C1 segment of cervical spinal cord (tissue), 14 donors: Measurements from ENCODE around the gene TBC1D17.
A peak's percentile ranks its signal among the peaks of the same experiment; 100 is the strongest.

Experiments
- DNase-seq, 14 donors: peaks; one replicate each; lab custom pipeline; 2025; lab: John Stamatoyannopoulos, UW

The TBC1D17 gene

GRCh38 chr19:49890349-49891311 is 13.1 kb downstream of the TBC1D17 start:
- DNase-seq: no peak

- no peak for DNase-seq
Measured at GRCh38 chr19:49891393-49891792, 13.9 kb downstream of the TBC1D17 start.

GRCh38 chr19:49892716-49893115 is 15.2 kb downstream of the TBC1D17 start:
- DNase-seq: no peak

DNA sequence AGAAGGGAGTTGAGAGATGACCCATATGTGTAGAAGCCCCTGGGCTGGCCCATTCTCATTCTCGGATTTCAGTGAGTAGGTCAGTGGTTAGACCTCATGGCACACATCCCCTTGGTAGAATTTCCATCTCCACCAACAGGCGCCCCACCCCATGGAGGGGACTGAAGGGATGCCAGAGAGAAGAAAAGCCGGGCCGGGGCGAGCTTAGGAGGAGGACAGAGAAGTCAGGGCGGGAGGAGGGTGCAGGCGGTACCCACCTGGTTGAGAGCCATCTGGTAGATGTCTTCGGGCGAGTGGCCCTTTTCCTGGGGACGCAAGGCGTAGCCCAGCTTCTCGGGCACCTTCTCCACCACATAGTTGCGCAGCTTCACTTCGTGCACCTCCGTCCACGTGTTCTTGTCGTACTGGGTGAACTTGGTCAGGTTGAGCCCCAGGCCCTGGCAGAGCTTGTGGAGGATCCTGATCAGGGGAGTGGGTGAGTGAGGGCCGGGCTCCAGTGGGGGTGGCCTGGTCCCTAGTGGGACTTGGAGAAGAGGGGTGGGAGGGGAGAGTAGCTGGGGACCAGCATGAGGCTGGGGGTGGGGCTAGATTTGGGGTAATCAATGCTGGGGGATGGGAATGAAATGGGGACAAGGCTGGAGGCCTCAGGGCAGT is 16.6 kb downstream of the TBC1D17 start:
- no peak for DNase-seq

DNA sequence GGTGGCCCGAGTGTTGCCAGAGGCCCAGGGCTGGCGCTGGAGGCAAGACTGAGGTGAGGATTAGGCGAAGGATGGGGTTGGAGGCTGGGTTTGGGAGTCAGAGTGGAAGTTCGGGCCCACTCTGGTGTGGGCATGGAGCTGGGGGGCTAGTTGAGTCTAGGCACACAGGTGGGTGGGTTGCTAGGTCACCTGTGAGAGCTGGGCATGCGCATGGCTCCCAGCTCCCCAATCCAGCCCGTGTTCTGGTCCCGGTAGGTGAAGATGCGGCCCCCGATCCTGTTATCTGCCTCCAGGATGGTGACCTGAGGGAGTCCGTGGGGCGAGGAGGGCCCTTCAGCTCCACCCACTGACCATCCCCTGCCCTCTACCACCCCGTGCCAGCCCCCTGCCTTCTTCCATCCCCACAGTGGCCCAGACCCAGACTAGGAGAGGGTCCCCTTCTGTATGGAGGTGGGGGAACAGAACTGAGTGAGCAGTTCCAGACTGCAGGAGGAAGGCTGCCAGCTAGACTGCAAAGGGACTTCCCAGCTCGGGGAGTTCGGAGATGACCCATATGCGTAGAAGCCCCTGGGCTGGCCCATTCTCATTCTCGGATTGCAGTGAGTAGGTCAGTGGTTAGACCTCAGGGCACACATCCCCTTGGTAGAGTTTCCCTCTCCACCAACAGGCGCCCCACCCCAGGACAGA is 17.5 kb downstream of the TBC1D17 start:
- DNase-seq: no peak

DNA sequence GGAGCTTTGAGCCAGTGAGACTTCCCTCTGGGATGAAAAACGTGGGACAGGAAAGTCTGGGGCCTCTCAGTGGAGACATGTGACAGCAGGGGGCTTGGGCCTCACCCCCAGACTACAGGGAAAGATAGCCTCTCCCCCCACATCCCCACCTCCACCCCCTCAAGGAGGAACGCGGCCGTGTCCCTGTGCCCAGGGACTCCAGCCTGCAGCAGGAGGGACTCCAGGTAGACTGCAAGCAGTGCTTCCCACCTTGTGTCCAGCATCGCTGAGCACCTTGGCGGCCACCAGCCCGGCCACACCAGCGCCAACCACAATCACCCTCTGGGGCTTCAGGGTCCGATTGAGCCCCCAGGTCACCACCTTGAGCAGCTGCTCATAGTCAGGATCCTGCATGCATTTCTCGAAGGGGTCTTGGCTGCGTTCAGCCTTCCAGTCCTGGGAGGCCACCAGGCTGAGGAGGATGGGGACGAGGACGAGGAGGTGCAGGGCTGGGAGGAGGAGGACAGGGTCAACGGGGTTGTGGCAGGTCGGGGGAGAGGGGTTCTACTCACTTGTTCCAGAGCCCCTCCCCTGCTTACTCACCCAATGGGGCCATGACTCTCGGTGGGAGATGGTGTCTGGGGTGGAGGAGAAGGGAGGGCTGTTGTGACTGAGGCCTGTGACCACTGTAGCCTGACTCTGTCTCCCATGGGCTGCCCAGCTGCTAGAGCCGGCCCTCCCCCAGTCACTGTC is 18.2 kb downstream of the TBC1D17 start:
- DNase-seq: no peak

- DNase-seq: peak in 4 of 14 donors; percentile 2 to 33 (median 26)
Measured at GRCh38 chr19:49896863-49897621, 19.5 kb downstream of the TBC1D17 start, which contains the start of gene IL4I1. Gene IL4I1 (minus strand): TSS chr19:49896887. CDS start chr19:49896160, 727 bp downstream.

- DNase-seq: no peak
Measured at GRCh38 chr19:49904136-49904535, 26.6 kb downstream of the TBC1D17 start.

- peak in 4 of 14 donors; percentile 4 to 28 (median 8) for DNase-seq
Measured at GRCh38 chr19:49906879-49907564, 29.5 kb downstream of the TBC1D17 start.

GRCh38 chr19:49907745-49908446 is 30.4 kb downstream of the TBC1D17 start:
- no peak for DNase-seq

DNA sequence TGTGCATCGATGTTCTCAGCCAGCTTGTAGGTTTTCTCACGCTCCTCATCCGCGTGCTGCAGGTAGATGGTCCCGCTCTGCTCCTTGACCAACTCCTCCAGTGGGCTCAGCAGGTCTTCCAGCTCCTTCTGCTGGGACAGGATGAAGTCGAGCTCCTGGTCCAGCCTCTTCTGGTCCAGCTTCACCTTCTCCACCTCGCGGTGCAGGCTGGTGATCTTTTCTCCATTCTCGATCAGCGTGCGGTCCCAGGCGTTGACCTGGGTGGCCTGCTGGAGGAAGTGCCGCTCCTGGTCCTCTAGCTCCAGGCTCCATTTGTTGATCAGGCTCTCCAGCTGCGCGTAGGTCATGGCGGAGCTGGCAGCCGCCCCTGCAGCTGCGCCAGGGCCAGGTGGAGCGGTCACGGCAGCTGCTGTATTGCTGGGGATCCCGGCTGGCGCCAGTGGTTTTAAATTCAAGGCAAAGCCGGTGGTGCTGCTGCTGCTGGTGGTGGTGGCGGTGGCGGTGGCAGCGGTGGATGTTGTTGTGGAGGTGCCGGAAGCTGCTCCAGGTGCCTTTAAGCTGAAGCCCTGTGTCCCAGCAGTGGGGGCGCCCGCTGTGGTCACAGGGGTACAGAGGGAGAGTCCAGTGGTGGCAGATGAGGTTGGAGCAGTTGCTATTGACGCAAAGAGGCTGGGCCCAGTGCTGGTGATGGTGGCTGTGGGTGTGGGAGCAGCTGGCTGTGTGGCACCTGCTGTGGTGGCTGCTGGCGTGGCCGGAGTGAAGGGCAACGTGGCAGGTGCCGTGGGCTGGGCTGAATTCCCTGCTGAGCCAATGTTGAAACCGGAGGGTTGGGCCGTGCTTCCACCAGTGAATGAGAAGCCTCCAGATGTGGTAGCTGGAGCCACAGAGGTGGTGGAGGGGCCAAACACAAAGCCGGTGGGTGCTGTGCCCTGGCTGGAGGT is 31.2 kb downstream of the TBC1D17 start:
- no peak for DNase-seq

DNA sequence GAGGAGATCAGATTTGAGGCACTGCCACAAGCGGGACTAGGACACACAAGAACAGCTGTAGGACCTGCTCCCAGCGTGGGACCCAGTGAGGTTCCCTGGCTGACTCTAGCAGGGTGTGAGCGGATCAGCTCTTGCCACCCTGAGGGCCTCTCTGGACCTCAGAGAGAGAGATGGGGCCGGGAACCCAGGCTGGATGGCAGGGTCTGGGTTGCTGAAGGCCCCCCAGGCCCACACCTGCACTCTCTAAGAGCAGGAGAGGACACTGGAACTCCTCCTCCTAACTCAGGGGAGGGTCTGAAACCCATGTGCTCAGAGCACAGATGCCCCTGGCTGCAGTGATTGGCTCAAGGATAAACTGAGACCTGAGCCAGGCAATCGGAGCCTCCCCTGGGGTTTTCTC is 32.7 kb downstream of the TBC1D17 start:
- no peak for DNase-seq

DNA sequence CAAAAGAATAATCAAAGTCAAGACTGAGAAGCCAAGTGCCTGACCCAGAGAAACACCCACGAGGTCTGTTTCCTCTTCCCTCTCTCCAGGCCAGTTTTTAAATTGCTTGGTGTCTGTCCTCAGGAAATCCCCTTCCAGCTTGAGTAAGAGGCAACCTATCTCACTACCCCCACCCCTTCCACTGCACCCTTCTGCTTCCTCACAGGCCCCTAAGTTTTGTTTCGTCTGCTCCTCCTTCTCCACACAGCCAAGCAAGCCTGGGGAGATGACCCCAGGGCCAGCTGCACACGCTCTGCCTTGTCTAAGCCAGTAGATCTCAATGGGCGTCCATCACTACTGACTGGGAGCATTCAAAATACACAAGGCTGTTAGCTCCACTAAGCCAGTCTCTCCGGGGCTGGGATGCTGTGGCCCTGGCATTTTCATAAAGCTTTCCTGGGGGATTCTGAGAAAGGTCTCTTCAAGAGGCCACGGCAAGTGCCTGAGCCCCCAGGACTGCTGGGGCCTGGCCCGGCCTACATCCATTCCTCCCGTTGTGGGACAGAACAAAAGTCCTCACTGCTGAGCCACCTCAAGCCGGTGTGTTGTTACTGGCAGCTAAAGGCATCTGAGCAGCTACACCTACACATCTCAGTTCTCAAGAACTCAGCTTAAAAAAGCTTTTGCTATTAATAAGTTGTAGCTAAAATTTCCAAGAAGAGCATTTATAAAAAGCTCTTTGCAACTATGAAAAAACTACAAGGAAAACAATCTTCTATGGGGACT is 34.1 kb downstream of the TBC1D17 start:
- peak in 5 of 14 donors; percentile 15 to 53 (median 26) for DNase-seq

DNA sequence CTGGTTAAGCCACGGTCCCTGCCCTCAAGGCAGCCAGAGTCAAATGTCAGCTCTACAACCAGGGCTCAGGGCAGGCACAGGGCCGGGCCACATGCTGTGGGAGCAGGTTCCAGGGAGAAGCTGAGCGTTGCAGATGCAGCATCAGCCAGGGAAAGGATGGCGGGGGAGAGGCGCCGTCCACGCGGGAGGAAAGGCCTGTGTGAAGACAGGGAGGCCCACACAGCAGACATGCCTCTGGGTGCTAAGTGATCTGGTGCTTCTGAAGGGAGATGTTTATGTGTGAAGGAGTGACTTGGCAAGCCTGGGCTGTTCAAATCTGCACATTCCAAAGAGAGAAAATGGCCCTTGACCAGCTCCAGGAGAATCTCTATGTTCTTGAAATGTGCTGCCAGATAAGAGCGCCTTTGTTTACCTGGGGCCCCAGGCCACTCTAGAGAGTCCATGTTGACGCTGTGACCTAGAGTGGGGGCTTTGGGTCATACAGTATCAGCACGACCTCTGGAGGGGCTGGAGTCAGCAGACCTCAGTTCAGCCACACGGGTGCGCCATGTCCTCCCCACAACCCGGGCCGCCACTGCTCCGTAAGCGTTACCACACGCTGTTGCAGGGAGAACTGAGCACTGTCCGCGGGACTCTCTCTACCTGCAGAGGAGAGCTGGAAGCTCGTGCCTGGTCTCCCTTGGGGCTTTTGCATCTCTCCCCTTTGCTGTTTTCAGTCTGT is 35.6 kb downstream of the TBC1D17 start:
- no peak for DNase-seq

- DNase-seq: no peak
Measured at GRCh38 chr19:49913720-49914119, 36.2 kb downstream of the TBC1D17 start.

GRCh38 chr19:49915271-49915670 is 37.8 kb downstream of the TBC1D17 start:
- DNase-seq: no peak
